A673 (cell line): ENCODE results near the gene CEACAM3. TPM values are rescaled to one million over a fixed set of nuclear protein-coding genes. Genes with fewer than 3 reads are reported as not detected.
A peak's percentile ranks its signal among the peaks of the same experiment; 100 is the strongest.

Experiments
- BruUV-seq: library from RNA; stranded (reverse); fragments of 400-500 nt; replicated peaks from 2 replicates; lab custom pipeline; 2021; lab: Mats Ljungman, UMichigan
- CTCF ChIA-PET: fragments of 300-600 bp; sonication (Branson Sonifier 250); formaldehyde crosslinking; loops from one replicate; lab custom pipeline; 2022; ENCODE audit warnings: antibody characterized with exemption; lab: Charles Lee
- POLR2A ChIA-PET: fragments of 300-600 bp; sonication (Branson Sonifier 250); formaldehyde crosslinking; loops from one replicate; lab custom pipeline; 2022; ENCODE audit warnings: antibody characterized with exemption; ENCODE audit not compliant: low non-redundant PET; lab: Charles Lee
- DNase-seq: peaks from one replicate; pipeline ENCODE4 v3.0.0-alpha.2; 2015; ENCODE audit warnings: low spot score
- H3K27ac ChIP-seq: fragments of 200-600 bp; sonication (generic); 2 replicates; pipeline ENCODE4 v1.5.1; 2016; ENCODE audit warnings: mixed run types, low read depth, mild to moderate bottlenecking, mixed read lengths, antibody characterized with exemption, low read length; ENCODE audit not compliant: poor library complexity, severe bottlenecking
- H3K27me3 ChIP-seq: fragments of 200-600 bp; sonication (generic); replicated peaks from 2 replicates; pipeline ENCODE4 v1.6.1; 2017; ENCODE audit warnings: mixed run types, low read depth, mild to moderate bottlenecking, mixed read lengths, antibody characterized with exemption, low read length; ENCODE audit not compliant: insufficient read depth, poor library complexity
- H3K36me3 ChIP-seq: fragments of 200-600 bp; sonication (generic); 2 replicates; pipeline ENCODE4 v1.6.1; 2016; ENCODE audit warnings: mixed run types, mild to moderate bottlenecking, mixed read lengths, antibody characterized with exemption, low read length; ENCODE audit not compliant: insufficient read depth, poor library complexity, severe bottlenecking
- H3K4me1 ChIP-seq: fragments of 200-600 bp; sonication (generic); 2 replicates; pipeline ENCODE4 v1.6.1; 2017; ENCODE audit warnings: mixed run types, mild to moderate bottlenecking, mixed read lengths, antibody characterized with exemption, low read length; ENCODE audit not compliant: insufficient read depth, poor library complexity, severe bottlenecking
- H3K4me3 ChIP-seq: fragments of 200-600 bp; sonication (generic); 2 replicates; pipeline ENCODE4 v1.5.1; 2016; ENCODE audit warnings: low read depth, mixed run types, mild to moderate bottlenecking, mixed read lengths, low read length; ENCODE audit not compliant: poor library complexity, severe bottlenecking
- H3K9me3 ChIP-seq: fragments of 200-600 bp; sonication (generic); 2 replicates; pipeline ENCODE4 v1.6.1; 2016; ENCODE audit warnings: mixed run types, low read depth, mild to moderate bottlenecking, mixed read lengths, antibody characterized with exemption, low read length; ENCODE audit not compliant: poor library complexity, severe bottlenecking
- EZH2 ChIP-seq: fragments of 200-600 bp; sonication (generic); IDR thresholded peaks from 2 replicates; pipeline ENCODE4 v1.6.1; 2017; ENCODE audit warnings: borderline replicate concordance, low read depth, mild to moderate bottlenecking, mixed read lengths, antibody characterized with exemption, low read length; ENCODE audit not compliant: poor library complexity, severe bottlenecking
- intact Hi-C: fragments of 100-400 bp; cut with micrococcal nuclease; formaldehyde crosslinking; loops from one replicate; pipeline ENCODE4 v1.10.0; 2022; ENCODE audit not compliant: unreplicated experiment
- total RNA-seq: library from RNA; stranded (reverse); gene quantifications from 2 replicates; pipeline ENCODE4 v1.2.3, GENCODE V29; 2021
- TF ChIP-seq, protein P1 (sequence below): fragments of 300-800, 200-600 bp; sonication (generic); conservative IDR thresholded peaks from 2 replicates; pipeline ENCODE4 v1.5.1; 2017; ENCODE audit warnings: low read depth, mild to moderate bottlenecking, antibody characterized with exemption, low read length, moderate library complexity, mixed read lengths

CEACAM3 gene
- total RNA-seq, 1 experiment from 2014 or later: not detected

DNA sequence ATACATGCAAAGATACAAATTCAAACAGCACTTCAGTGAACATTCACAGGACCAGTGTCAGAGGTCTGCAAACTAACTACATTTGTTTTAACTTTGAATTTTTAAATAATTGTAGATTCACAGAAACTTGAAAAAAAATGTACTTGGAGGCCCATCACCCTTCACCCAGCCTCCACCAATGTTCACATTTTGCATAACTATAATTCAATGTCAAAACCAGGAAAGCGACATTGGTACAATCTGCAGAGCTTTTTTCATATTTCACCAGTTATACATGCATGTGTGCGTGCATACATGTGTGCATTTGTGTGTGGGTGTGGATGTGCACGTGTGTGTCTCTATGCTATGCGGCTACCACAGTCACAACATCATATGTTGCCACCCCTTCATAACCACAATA, 18.9 kb downstream of the CEACAM3 start:
- BruUV-seq: no TSS peak
- CTCF ChIA-PET: no interaction called here
- intact Hi-C loops: no loop called here
- no peaks in the 10 kb centered on the region for H3K4me1 ChIP-seq
- no peaks in the 10 kb centered on the region for H3K9me3 ChIP-seq
- TF ChIP-seq EZH2: no peak
- TF ChIP-seq, protein P1, sequence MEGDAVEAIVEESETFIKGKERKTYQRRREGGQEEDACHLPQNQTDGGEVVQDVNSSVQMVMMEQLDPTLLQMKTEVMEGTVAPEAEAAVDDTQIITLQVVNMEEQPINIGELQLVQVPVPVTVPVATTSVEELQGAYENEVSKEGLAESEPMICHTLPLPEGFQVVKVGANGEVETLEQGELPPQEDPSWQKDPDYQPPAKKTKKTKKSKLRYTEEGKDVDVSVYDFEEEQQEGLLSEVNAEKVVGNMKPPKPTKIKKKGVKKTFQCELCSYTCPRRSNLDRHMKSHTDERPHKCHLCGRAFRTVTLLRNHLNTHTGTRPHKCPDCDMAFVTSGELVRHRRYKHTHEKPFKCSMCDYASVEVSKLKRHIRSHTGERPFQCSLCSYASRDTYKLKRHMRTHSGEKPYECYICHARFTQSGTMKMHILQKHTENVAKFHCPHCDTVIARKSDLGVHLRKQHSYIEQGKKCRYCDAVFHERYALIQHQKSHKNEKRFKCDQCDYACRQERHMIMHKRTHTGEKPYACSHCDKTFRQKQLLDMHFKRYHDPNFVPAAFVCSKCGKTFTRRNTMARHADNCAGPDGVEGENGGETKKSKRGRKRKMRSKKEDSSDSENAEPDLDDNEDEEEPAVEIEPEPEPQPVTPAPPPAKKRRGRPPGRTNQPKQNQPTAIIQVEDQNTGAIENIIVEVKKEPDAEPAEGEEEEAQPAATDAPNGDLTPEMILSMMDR: no peak
- H3K27ac ChIP-seq: no peak overlapping the region
- POLR2A ChIA-PET: no interaction called here
- DNase-seq: no peak
- H3K4me3 ChIP-seq: no peak overlapping the region
- H3K36me3 ChIP-seq: no peaks in the 10 kb centered on the region
- H3K27me3 ChIP-seq: no peaks in the 10 kb centered on the region

DNA sequence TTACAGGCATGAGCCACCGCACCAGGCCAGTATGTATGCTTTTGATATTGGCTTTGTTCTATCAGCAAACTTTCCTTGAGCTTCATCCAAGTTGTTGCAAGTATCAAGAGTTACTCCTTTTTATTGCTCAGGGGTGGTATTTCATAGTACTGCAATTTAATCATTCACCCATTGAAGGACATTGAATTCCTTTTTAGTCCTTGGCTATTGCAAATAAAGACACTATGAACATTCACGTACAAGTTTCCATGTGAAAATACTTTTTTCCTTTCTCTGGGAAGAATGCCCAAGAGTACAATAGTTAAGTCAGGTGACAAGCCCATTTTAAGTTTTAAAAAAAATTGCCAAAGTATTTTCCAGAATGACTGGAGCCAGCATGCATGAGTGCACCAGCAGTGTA, 20.4 kb downstream of the CEACAM3 start:
- no TSS peak for BruUV-seq
- POLR2A ChIA-PET: no interaction called here
- H3K27me3 ChIP-seq: no peaks in the 10 kb centered on the region

DNA sequence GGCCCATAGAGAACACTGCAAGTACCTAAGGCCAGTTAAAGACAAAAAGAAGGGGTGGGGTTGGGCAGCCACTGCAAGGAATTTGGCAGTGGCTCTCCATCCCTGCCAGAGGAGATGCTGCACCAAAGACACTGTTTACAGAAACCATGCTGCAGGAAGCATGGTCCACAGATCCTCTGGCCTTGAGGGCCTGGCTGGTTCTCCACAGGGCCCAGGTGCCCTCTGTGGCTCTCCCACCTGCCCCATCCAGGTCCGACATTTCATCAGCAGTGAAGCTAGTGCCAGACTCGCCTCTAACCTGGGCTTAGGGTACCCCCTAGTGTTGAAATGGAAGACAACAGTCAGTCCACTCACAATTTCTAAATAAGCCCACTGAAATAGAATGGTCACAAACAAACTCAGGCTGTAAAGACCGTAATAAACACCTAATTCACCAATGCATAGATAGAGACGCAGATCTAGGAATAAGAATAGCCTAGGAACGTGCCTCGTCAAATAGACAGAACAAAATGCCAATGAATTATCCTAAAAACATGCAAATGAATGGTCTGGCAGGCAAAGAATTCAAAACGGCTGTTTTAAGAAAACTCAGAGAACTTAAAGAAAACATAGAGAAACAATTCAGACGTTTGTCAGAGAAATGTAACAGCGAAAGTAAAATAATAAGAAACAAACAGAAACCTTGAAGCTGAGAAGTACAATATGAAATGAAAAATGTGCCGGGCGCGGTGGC, 24.8 kb downstream of the CEACAM3 start:
- no peaks in the 10 kb centered on the region for H3K27me3 ChIP-seq
- no peak for TF ChIP-seq EZH2
- TF ChIP-seq, protein P1: peak; percentile 84
- intact Hi-C loops: loop anchor here (1.0 to 2.0 kb wide), 2 partner anchors 26 to 68 kb away; no protein-coding TSS in a partner anchor
- H3K9me3 ChIP-seq: no peaks in the 10 kb centered on the region
- peak; percentile 73 for DNase-seq
- H3K27ac ChIP-seq: no peak overlapping the region
- H3K36me3 ChIP-seq: no peaks in the 10 kb centered on the region
- BruUV-seq: no TSS peak
- CTCF ChIA-PET: interaction anchor here (0.6 to 1.1 kb wide), 7 partner anchors 10 to 435 kb away, joined by 3 to 17 read pairs (median 5); no protein-coding TSS in a partner anchor
- H3K4me1 ChIP-seq: no peaks in the 10 kb centered on the region
- POLR2A ChIA-PET: interaction anchor here (0.6 kb wide), 1 partner anchor 311 kb away, joined by 6 read pairs; the partner anchor contains the start of gene POU2F2
- no peak overlapping the region for H3K4me3 ChIP-seq

More for the DNA sequence above, 20.4 kb downstream of the CEACAM3 start:
- Histone ChIP-seq H3K4me3 (no peak overlapping the region), H3K36me3 (no peaks in the 10 kb centered on the region), H3K27ac (no peak overlapping the region), H3K9me3 (no peaks in the 10 kb centered on the region), H3K4me1 (no peaks in the 10 kb centered on the region)
- CTCF ChIA-PET: no interaction called here
- DNase-seq: no peak
- intact Hi-C loops: no loop called here
- TF ChIP-seq EZH2: no peak
- TF ChIP-seq, protein P1: no peak
